ENCODE results near the gene RASA3.
"Not testable (repeated sequence)": the region's sequence is repeated elsewhere in the genome, so short reads cannot be mapped to it uniquely, and the experiment has no call there.

Gene RASA3

DNA sequence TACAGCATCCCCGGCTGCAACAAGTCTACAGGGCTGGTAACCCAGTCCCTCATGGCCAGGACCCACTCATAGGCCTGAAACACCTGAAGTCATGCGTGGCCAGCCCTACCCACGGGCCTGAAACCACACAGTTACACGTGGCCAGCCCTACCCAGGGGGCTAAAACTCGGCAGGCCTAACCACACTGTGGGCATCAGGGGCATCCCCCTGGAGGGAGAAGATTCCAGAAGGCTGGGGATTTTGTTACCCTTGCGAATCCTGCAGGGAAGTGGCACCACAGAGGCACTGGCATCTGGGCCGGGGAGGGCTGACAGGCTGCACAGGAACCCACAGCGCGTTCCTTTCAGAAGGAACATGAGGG lies 110.1 kb downstream of the RASA3 start:
- TF ChIP-seq CTCF (IDR thresholded peaks at IDR 0.05; ENCODE audit: low read depth, low read length): no peak
- DNase-seq (ENCODE audit: extremely low read depth, low read depth): no peak

DNA sequence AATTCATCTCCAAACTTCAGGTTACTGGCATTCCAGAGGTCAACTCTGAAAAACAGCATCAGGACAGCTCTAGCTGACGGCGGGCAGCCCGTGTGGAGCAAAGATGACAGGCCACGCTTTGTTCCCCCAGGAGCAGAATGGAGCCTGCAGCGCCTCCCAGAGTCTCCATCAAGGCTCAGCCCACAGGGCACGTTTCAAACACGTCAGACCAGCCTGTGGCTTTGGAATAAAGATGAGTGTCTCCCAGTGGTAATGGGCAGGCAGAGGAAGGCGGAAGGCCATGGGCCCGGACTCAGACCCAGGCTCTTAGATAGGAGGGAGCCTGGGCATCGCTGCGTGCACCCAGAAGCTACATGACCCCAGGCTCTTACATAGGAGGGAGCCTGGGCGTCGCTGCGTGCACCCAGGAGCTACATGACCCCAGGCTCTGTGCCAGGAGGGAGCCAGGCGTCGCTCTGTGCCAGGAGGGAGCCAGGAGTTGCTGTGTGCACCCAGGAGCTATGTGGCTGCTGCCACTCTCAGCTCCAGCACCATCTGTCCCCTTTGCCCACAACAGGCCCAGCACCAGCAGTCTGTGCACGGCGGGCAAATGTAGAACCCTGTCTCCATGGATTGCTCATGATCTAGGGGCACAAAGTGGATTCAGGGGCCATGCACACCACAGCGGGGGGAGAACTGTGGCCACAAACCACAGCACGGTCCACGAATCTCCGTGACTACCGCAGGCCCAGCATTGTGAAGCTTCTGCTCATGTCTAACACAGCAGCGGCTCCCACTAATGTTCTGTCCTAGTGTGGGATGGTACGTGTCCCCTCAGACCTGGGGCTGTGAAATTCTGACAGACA lies 110.7 kb downstream of the RASA3 start:
- no peak for TF ChIP-seq CTCF (IDR thresholded peaks at IDR 0.05; ENCODE audit: low read depth, low read length)

DNA sequence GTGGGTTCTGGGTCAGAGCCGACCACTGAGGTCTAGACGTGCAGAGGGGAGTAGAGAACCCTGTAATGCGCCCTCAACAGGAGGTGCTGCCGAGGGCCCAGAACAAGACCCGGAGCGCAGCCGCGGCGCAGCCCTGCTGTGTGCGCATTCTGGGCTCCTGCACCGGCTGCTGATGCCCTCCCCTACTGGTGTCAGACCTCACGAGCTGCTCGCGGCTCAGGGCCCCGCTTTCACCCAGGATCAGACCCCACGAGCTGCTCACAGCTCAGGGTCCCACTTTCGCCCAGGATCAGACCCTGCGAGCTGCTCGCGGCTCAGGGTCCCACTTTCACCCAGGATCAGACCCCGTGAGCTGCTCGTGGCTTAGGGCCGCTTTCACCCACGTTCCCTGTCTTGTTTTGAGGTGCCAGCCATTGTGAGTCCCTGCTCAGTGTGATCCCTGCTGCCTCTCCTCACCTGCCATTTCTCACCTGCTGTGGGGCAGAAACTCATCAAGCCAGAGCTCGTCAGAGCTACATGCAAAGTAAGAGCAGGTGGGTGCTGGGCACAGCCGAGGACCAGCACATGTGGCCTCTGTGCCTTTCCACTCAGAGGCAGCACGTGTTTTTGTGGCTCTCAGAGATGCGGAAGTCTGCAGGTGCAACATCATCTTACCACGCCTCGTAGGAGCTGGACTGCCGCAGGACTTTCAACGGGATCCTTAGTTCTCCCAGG lies 111.5 kb downstream of the RASA3 start:
- no peak for DNase-seq (ENCODE audit: extremely low read depth, low read depth)
- no peak for TF ChIP-seq CTCF (IDR thresholded peaks at IDR 0.05; ENCODE audit: low read depth, low read length)

More for the DNA sequence above, 110.7 kb downstream of the RASA3 start:
- no peak for DNase-seq (ENCODE audit: extremely low read depth, low read depth)

GRCh38 chr13:114020134-114020533 lies 112.3 kb downstream of the RASA3 start:
- not testable (repeated sequence) for DNase-seq (ENCODE audit: extremely low read depth, low read depth)

DNA sequence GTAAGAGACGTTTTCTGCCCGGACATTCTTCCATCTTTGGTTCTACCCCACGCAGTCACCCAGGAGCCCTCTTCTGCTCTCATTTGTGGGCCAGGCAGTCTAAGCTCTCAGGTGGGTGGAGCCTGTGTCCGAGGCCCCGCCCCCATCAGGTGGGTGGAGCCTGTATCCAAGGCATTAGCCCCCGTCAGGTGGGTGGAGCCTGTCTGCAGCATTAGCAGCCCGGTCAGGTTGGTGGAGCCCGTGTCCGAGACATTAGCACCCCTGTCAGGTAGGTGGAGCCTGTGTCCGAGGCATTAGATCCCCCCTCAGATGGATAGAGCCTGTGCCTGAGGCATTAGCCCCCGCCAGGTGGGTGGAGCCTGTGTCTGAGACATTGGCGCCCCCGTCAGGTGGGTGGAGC lies 113.1 kb downstream of the RASA3 start:
- TF ChIP-seq CTCF (IDR thresholded peaks at IDR 0.05; ENCODE audit: low read depth, low read length): no peak
- no peak for DNase-seq (ENCODE audit: extremely low read depth, low read depth)

- TF ChIP-seq CTCF (IDR thresholded peaks at IDR 0.05; ENCODE audit: low read depth, low read length): no peak
- no peak for DNase-seq (ENCODE audit: extremely low read depth, low read depth)
Measured at GRCh38 chr13:114018461-114019055, 113.9 kb downstream of the RASA3 start.

DNA sequence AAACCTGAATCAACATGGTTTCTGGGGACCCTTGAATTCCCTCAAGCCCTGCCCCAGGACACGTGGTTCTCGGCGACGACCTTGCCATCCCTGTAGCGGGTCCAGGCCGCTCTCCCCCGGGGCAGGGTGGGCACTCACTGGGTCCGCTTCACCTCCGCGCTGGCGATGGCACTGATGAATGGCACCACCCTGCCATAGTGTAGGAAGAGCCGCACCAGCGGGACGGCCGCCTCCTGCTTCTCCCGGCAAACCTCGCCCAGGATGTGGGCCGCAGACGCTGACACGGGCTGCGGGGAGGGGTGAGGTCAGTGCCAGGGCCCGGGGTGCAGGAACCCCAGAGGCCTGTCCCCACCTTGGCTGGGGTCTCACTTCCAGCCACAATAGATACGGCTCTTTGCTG lies 114.5 kb downstream of the RASA3 start:
- no peak for TF ChIP-seq CTCF (IDR thresholded peaks at IDR 0.05; ENCODE audit: low read depth, low read length)
- DNase-seq (ENCODE audit: extremely low read depth, low read depth): no peak

All from AG09319 (cell line).